ENCODE results near the gene CTSE.
"Not testable (repeated sequence)": the region's sequence is repeated elsewhere in the genome, so short reads cannot be mapped to it uniquely, and the experiment has no call there.

Gene CTSE

GRCh38 chr1:206013026-206013795, 10.5 kb downstream of the CTSE start:
- no peak for DNase-seq

GRCh38 chr1:206012086-206012859, 11.4 kb downstream of the CTSE start:
- DNase-seq, result no peak

GRCh38 chr1:206011057-206011456, 12.6 kb downstream of the CTSE start:
- peak in 1 of 2 experiments; percentile 15 for DNase-seq

GRCh38 chr1:206010060-206010459, 13.6 kb downstream of the CTSE start:
- no peak for DNase-seq

GRCh38 chr1:206006946-206007345, 16.7 kb downstream of the CTSE start:
- DNase-seq, result no peak

- DNase-seq, result no peak
Observed at GRCh38 chr1:206005778-206006180, 17.9 kb downstream of the CTSE start.

GRCh38 chr1:206005234-206005633, 18.5 kb downstream of the CTSE start:
- no peak for DNase-seq

- no peak for DNase-seq
Observed at GRCh38 chr1:206004826-206005225, 18.9 kb downstream of the CTSE start.

GRCh38 chr1:206003854-206004800, 19.6 kb downstream of the CTSE start:
- DNase-seq, result no peak

- DNase-seq, result no peak
Observed at GRCh38 chr1:206002871-206003801, 20.6 kb downstream of the CTSE start, which contains the start of gene RAB7B. TSS of gene RAB7B (minus strand) at chr1:206003395. CDS start at chr1:205994135, 9,260 bp downstream.

- no peak for DNase-seq
Observed at GRCh38 chr1:206002160-206002559, 21.5 kb downstream of the CTSE start.

- peak in 1 of 2 experiments; percentile 15 for DNase-seq
Observed at GRCh38 chr1:206001476-206001888, 22.2 kb downstream of the CTSE start.

GRCh38 chr1:206000641-206001339, 22.9 kb downstream of the CTSE start:
- DNase-seq, result peak in 1 of 2 experiments; percentile 24

GRCh38 chr1:205998457-205999241, 25.0 kb downstream of the CTSE start:
- no peak for DNase-seq

- not testable (repeated sequence) for DNase-seq
Observed at GRCh38 chr1:205996641-205997040, 27.1 kb downstream of the CTSE start.

- no peak for DNase-seq
Observed at GRCh38 chr1:205994346-205994745, 29.3 kb downstream of the CTSE start.

GRCh38 chr1:205993068-205993467, 30.6 kb downstream of the CTSE start:
- DNase-seq, result no peak

- no peak for DNase-seq
Observed at GRCh38 chr1:205992218-205992882, 31.3 kb downstream of the CTSE start.

- DNase-seq, result no peak
Observed at GRCh38 chr1:205991237-205991636, 32.5 kb downstream of the CTSE start.

- no peak for DNase-seq
Observed at GRCh38 chr1:205990226-205990625, 33.5 kb downstream of the CTSE start.

Data from activated CD4-positive, alpha-beta T cell treated with anti-CD3 and anti-CD28 coated beads, Interleukin-2, amount 50 U/mL, for 4 hours (primary cell).